ENCODE results near the gene ADAT1.
A peak's percentile ranks its signal among the peaks of the same experiment; 100 is the strongest.

The ADAT1 gene

GRCh38 chr16:75576384-75576811 lies 46.7 kb downstream of the ADAT1 start:
- FAIRE-seq, result no peak

GRCh38 chr16:75575958-75576357 lies 47.1 kb downstream of the ADAT1 start:
- FAIRE-seq (no peak), DNase-seq (ENCODE audit: low spot score) (no peak)

More at GRCh38 chr16:75576384-75576811, 46.7 kb downstream of the ADAT1 start:
- no peak for DNase-seq (ENCODE audit: low spot score)

- DNase-seq (ENCODE audit: low spot score) (no peak), FAIRE-seq (no peak)
Observed at GRCh38 chr16:75573955-75574354, 49.1 kb downstream of the ADAT1 start.

- DNase-seq (ENCODE audit: low spot score) (no peak), FAIRE-seq (no peak)
Observed at GRCh38 chr16:75572864-75573542, 50.1 kb downstream of the ADAT1 start.

GRCh38 chr16:75570396-75571065 lies 52.5 kb downstream of the ADAT1 start:
- DNase-seq (ENCODE audit: low spot score) (no peak), FAIRE-seq (no peak)

- no peak for FAIRE-seq
- DNase-seq (ENCODE audit: low spot score), result no peak
Observed at GRCh38 chr16:75567911-75568310, 55.2 kb downstream of the ADAT1 start.

GRCh38 chr16:75566758-75567255 lies 56.3 kb downstream of the ADAT1 start:
- no peak for FAIRE-seq
- DNase-seq (ENCODE audit: low spot score), result no peak

GRCh38 chr16:75566040-75566757 lies 56.9 kb downstream of the ADAT1 start, which contains the start of gene GABARAPL2:
Gene GABARAPL2, plus strand, starts transcription at chr16:75566379. Its CDS starts 108 bp downstream, at chr16:75566487.
- peak; percentile 48 for DNase-seq (ENCODE audit: low spot score)
- FAIRE-seq, result no peak

GRCh38 chr16:75565640-75566039 lies 57.4 kb downstream of the ADAT1 start:
- no peak for DNase-seq (ENCODE audit: low spot score)
- no peak for FAIRE-seq

- FAIRE-seq, result no peak
- DNase-seq (ENCODE audit: low spot score), result no peak
Observed at GRCh38 chr16:75559564-75560372, 63.3 kb downstream of the ADAT1 start.

GRCh38 chr16:75558846-75559401 lies 64.2 kb downstream of the ADAT1 start:
- no peak for DNase-seq (ENCODE audit: low spot score)

GRCh38 chr16:75556431-75556950 lies 66.6 kb downstream of the ADAT1 start:
- FAIRE-seq (no peak), DNase-seq (ENCODE audit: low spot score) (no peak)

More at GRCh38 chr16:75558846-75559401, 64.2 kb downstream of the ADAT1 start:
- no peak for FAIRE-seq

- FAIRE-seq (peak; percentile 51), DNase-seq (ENCODE audit: low spot score) (peak; percentile 78)
Observed at GRCh38 chr16:75555707-75556430, 67.2 kb downstream of the ADAT1 start, which contains the start of gene TMEM231. Gene TMEM231, minus strand, starts transcription at chr16:75556252. Its CDS starts 43 bp downstream, at chr16:75556209.

GRCh38 chr16:75555213-75555706 lies 67.8 kb downstream of the ADAT1 start:
- DNase-seq (ENCODE audit: low spot score) (peak; percentile 82), FAIRE-seq (peak; percentile 82)

GRCh38 chr16:75552951-75553350 lies 70.1 kb downstream of the ADAT1 start:
- FAIRE-seq, result no peak

GRCh38 chr16:75550211-75550662 lies 72.8 kb downstream of the ADAT1 start:
- FAIRE-seq, result no peak
- peak; percentile 34 for DNase-seq (ENCODE audit: low spot score)

More at GRCh38 chr16:75552951-75553350, 70.1 kb downstream of the ADAT1 start:
- DNase-seq (ENCODE audit: low spot score), result no peak

All from RCC 7860 (cell line).